Measurements from ENCODE around the gene FGF6.
"Not testable (repeated sequence)": the region's sequence is repeated elsewhere in the genome, so short reads cannot be mapped to it uniquely, and the experiment has no call there.

The FGF6 gene

DNA sequence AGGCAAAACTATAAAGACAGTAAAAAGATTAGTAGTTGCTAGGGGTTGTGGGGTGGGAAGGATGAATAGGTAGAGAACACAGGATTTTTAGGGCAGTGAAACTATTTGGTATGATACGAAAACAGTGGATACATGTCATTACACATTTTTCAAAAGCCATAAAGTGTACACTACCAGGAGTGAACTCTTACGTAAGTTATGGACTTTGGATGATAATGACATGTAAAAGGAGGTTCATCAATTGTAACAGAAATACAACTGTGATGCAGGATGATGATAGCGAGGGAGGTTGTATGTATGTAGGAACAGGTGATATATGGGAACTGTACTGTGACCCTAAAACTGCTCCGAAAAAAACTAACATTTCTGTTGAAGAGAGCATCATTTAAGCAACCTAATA lies 15.1 kb upstream of the FGF6 start:
- TF ChIP-seq EZH2phosphoT487 (IDR thresholded peaks at IDR 0.05; ENCODE audit: borderline replicate concordance) = no peak
- TF ChIP-seq, protein P1, sequence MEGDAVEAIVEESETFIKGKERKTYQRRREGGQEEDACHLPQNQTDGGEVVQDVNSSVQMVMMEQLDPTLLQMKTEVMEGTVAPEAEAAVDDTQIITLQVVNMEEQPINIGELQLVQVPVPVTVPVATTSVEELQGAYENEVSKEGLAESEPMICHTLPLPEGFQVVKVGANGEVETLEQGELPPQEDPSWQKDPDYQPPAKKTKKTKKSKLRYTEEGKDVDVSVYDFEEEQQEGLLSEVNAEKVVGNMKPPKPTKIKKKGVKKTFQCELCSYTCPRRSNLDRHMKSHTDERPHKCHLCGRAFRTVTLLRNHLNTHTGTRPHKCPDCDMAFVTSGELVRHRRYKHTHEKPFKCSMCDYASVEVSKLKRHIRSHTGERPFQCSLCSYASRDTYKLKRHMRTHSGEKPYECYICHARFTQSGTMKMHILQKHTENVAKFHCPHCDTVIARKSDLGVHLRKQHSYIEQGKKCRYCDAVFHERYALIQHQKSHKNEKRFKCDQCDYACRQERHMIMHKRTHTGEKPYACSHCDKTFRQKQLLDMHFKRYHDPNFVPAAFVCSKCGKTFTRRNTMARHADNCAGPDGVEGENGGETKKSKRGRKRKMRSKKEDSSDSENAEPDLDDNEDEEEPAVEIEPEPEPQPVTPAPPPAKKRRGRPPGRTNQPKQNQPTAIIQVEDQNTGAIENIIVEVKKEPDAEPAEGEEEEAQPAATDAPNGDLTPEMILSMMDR (conservative IDR thresholded peaks at IDR 0.05; ENCODE audit: low read length) = no peak
- H3K79me2 ChIP-seq (ENCODE audit: insufficient read depth, low read length) = no peaks in the 10 kb centered on the region
- H4K20me1 ChIP-seq (ENCODE audit: insufficient read depth, low read length, poor library complexity, severe bottlenecking) = no peaks in the 10 kb centered on the region
- no peaks in the 10 kb centered on the region for H3F3A ChIP-seq (ENCODE audit: low read depth)
- no peak overlapping the region for H3K4me3 ChIP-seq (ENCODE audit: low read length, poor library complexity, severe bottlenecking)
- H3K4me2 ChIP-seq (ENCODE audit: low read depth, low read length, poor library complexity, severe bottlenecking) = no peak overlapping the region
- H3K9me2 ChIP-seq (replicated peaks; ENCODE audit: low read depth, low read length) = no peaks in the 10 kb centered on the region
- no peak overlapping the region for H2AFZ ChIP-seq (ENCODE audit: low read length)
- H3K9me3 ChIP-seq (ENCODE audit: insufficient read depth, low read depth, low read length) = no peaks in the 10 kb centered on the region
- no peaks in the 10 kb centered on the region for H3K4me1 ChIP-seq (ENCODE audit: insufficient read depth, low read length, poor library complexity, severe bottlenecking)
- peaks cover 5% of the 10 kb centered on the region for H3K27me3 ChIP-seq (ENCODE audit: insufficient read depth, low read length, poor library complexity, severe bottlenecking)
- no peak overlapping the region for H3K9ac ChIP-seq (ENCODE audit: low read depth, low read length, poor library complexity, severe bottlenecking)
- no peaks in the 10 kb centered on the region for H3K36me3 ChIP-seq (ENCODE audit: insufficient read depth, low read length)

DNA sequence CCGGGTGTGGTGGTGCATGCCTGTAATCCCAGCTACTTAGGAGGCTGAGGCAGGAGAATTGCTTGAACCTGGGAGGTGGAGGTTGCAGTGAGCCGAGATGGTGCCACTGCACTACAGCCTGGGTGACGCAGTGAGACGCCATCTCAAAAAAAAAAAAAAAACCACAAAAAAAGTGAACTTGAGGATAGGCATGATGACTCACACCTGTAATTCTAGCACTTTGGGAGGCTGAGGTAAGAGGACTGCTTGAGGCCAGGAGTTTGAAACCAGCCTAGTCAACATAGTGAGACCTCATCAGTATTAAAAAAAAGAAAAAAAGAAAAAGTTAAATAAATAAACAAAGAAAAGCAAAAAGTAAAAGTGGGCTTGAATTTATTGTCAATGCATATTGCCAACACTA lies 10.2 kb upstream of the FGF6 start:
- not testable (repeated sequence) for H3K79me2 ChIP-seq (ENCODE audit: insufficient read depth, low read length); H3K9ac ChIP-seq (ENCODE audit: low read depth, low read length, poor library complexity, severe bottlenecking); H2AFZ ChIP-seq (ENCODE audit: low read length); H3K4me3 ChIP-seq (ENCODE audit: low read length, poor library complexity, severe bottlenecking); H3F3A ChIP-seq (ENCODE audit: low read depth); H3K27me3 ChIP-seq (ENCODE audit: insufficient read depth, low read length, poor library complexity, severe bottlenecking); H3K4me2 ChIP-seq (ENCODE audit: low read depth, low read length, poor library complexity, severe bottlenecking); H3K9me3 ChIP-seq (ENCODE audit: insufficient read depth, low read depth, low read length); H3K4me1 ChIP-seq (ENCODE audit: insufficient read depth, low read length, poor library complexity, severe bottlenecking); H4K20me1 ChIP-seq (ENCODE audit: insufficient read depth, low read length, poor library complexity, severe bottlenecking); H3K9me2 ChIP-seq (replicated peaks; ENCODE audit: low read depth, low read length); H3K36me3 ChIP-seq (ENCODE audit: insufficient read depth, low read length)

DNA sequence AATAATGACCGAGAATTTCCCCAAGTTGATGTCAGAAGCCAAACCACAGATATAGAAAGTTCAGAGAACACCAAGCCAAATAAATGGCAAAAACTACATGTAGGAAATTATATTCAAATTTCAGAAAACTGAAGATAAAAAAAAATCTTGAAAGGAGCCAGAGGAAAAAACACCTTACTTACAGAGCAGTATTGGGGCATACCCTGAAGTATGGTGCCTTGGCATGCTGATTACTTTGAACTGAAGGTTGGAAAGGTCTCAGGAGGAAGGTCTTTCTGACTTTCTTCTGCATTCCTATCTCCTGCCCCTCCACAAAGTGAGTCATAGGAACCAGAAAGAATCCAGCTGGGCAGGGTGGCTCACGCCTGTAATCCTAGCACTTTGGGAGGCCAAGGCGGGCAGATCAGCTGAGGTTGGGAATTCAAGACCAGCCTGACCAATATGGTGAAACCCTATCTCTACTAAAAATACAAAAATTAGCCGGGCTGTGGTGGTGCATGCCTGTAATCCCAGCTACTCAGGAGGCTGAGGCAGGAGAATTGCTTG lies 8.8 kb upstream of the FGF6 start:
- TF ChIP-seq, protein P1 (conservative IDR thresholded peaks at IDR 0.05; ENCODE audit: low read length) = no peak
- TF ChIP-seq EZH2phosphoT487 (IDR thresholded peaks at IDR 0.05; ENCODE audit: borderline replicate concordance) = no peak
- Histone ChIP-seq H3K36me3 (ENCODE audit: insufficient read depth, low read length) (no peaks in the 10 kb centered on the region), H2AFZ (ENCODE audit: low read length) (no peak overlapping the region)

DNA sequence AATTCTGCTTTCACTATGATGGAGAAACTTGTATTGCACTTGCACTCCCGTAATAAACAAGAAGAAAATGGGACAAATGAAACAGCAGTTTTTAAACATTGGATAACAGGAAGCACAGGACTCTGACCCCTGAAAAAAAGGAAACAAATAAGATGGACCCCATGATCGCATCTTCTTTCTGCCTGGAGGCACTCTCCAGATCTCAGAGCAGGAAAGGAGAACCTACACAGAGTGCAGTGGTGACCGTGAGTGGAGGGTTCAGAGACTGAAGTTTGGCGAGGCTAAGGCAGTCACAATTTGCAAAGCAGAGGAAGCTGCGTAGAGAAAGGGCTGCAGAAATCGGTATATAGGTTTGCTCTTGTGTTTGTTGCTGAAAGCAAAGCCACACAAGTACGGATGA lies 6.1 kb upstream of the FGF6 start:
- Histone ChIP-seq H3F3A (ENCODE audit: low read depth) (no peaks in the 10 kb centered on the region), H3K9me2 (replicated peaks; ENCODE audit: low read depth, low read length) (no peaks in the 10 kb centered on the region), H3K27me3 (ENCODE audit: insufficient read depth, low read length, poor library complexity, severe bottlenecking) (no peaks in the 10 kb centered on the region), H3K4me2 (ENCODE audit: low read depth, low read length, poor library complexity, severe bottlenecking) (no peak overlapping the region), H4K20me1 (ENCODE audit: insufficient read depth, low read length, poor library complexity, severe bottlenecking) (no peaks in the 10 kb centered on the region), H3K9ac (ENCODE audit: low read depth, low read length, poor library complexity, severe bottlenecking) (no peak overlapping the region), H3K4me3 (ENCODE audit: low read length, poor library complexity, severe bottlenecking) (no peak overlapping the region), H3K36me3 (ENCODE audit: insufficient read depth, low read length) (no peaks in the 10 kb centered on the region), H2AFZ (ENCODE audit: low read length) (no peak overlapping the region), H3K9me3 (ENCODE audit: insufficient read depth, low read depth, low read length) (no peaks in the 10 kb centered on the region), H3K4me1 (ENCODE audit: insufficient read depth, low read length, poor library complexity, severe bottlenecking) (no peaks in the 10 kb centered on the region), H3K79me2 (ENCODE audit: insufficient read depth, low read length) (no peaks in the 10 kb centered on the region)
- TF ChIP-seq, protein P1 (conservative IDR thresholded peaks at IDR 0.05; ENCODE audit: low read length) = no peak
- TF ChIP-seq EZH2phosphoT487 (IDR thresholded peaks at IDR 0.05; ENCODE audit: borderline replicate concordance) = no peak

More for the DNA sequence above, 8.8 kb upstream of the FGF6 start:
- H3K9ac ChIP-seq (ENCODE audit: low read depth, low read length, poor library complexity, severe bottlenecking) = no peak overlapping the region
- H3K4me3 ChIP-seq (ENCODE audit: low read length, poor library complexity, severe bottlenecking) = no peak overlapping the region
- no peaks in the 10 kb centered on the region for H4K20me1 ChIP-seq (ENCODE audit: insufficient read depth, low read length, poor library complexity, severe bottlenecking)
- no peak overlapping the region for H3K4me2 ChIP-seq (ENCODE audit: low read depth, low read length, poor library complexity, severe bottlenecking)
- peaks cover under 1% of the 10 kb centered on the region for H3K27me3 ChIP-seq (ENCODE audit: insufficient read depth, low read length, poor library complexity, severe bottlenecking)
- H3K79me2 ChIP-seq (ENCODE audit: insufficient read depth, low read length) = no peaks in the 10 kb centered on the region
- H3K9me2 ChIP-seq (replicated peaks; ENCODE audit: low read depth, low read length) = no peaks in the 10 kb centered on the region
- H3F3A ChIP-seq (ENCODE audit: low read depth) = no peaks in the 10 kb centered on the region
- H3K9me3 ChIP-seq (ENCODE audit: insufficient read depth, low read depth, low read length) = no peaks in the 10 kb centered on the region
- H3K4me1 ChIP-seq (ENCODE audit: insufficient read depth, low read length, poor library complexity, severe bottlenecking) = no peaks in the 10 kb centered on the region
